SH-SY5Y (cell line): ENCODE results near the gene CTNND2.

Experiments used
- GATA2 ChIP-seq: IDR thresholded peaks from 2 replicates; pipeline ENCODE4 v1.6.1; 2011; ENCODE audit warnings: mild to moderate bottlenecking, low read depth, low read length
- GATA3 ChIP-seq: IDR thresholded peaks from 2 replicates; pipeline ENCODE4 v1.6.1; 2011; ENCODE audit warnings: low read depth, mild to moderate bottlenecking, low read length, moderate library complexity

Gene CTNND2

GRCh38 chr5:11622785-11623184 lies 281.5 kb downstream of the CTNND2 start:
- TF ChIP-seq GATA3 (no peak), GATA2 (no peak)

GRCh38 chr5:11620172-11620571 lies 284.1 kb downstream of the CTNND2 start:
- TF ChIP-seq GATA3 (no peak), GATA2 (no peak)

- TF ChIP-seq GATA2 = no peak
- no peak for TF ChIP-seq GATA3
Measured at GRCh38 chr5:11619339-11620024, 284.8 kb downstream of the CTNND2 start.

- no peak for TF ChIP-seq GATA3
- TF ChIP-seq GATA2 = no peak
Measured at GRCh38 chr5:11617080-11617479, 287.2 kb downstream of the CTNND2 start.

- TF ChIP-seq GATA3 (no peak), GATA2 (no peak)
Measured at GRCh38 chr5:11611011-11611410, 293.2 kb downstream of the CTNND2 start.

GRCh38 chr5:11609570-11610303 lies 294.5 kb downstream of the CTNND2 start:
- TF ChIP-seq GATA3 (no peak), GATA2 (no peak)

- no peak for TF ChIP-seq GATA2
- TF ChIP-seq GATA3 = no peak
Measured at GRCh38 chr5:11608530-11608929, 295.7 kb downstream of the CTNND2 start.

GRCh38 chr5:11607944-11608483 lies 296.2 kb downstream of the CTNND2 start:
- TF ChIP-seq GATA2 = no peak
- no peak for TF ChIP-seq GATA3

GRCh38 chr5:11602298-11602697 lies 301.9 kb downstream of the CTNND2 start:
- no peak for TF ChIP-seq GATA2
- no peak for TF ChIP-seq GATA3

- TF ChIP-seq GATA2 = no peak
Measured at GRCh38 chr5:11599499-11599898, 304.7 kb downstream of the CTNND2 start.

GRCh38 chr5:11596657-11597071 lies 307.6 kb downstream of the CTNND2 start:
- TF ChIP-seq GATA2 = no peak
- TF ChIP-seq GATA3 = no peak

GRCh38 chr5:11596185-11596584 lies 308.1 kb downstream of the CTNND2 start:
- TF ChIP-seq GATA2 = no peak
- TF ChIP-seq GATA3 = no peak

- TF ChIP-seq GATA2 (no peak), GATA3 (no peak)
Measured at GRCh38 chr5:11595045-11595444, 309.2 kb downstream of the CTNND2 start.

- TF ChIP-seq GATA3 (no peak), GATA2 (no peak)
Measured at GRCh38 chr5:11594021-11594420, 310.2 kb downstream of the CTNND2 start.

GRCh38 chr5:11590475-11590874 lies 313.8 kb downstream of the CTNND2 start:
- no peak for TF ChIP-seq GATA3
- TF ChIP-seq GATA2 = no peak
